Measurements from ENCODE around the gene FOSL2.

Gene FOSL2

DNA sequence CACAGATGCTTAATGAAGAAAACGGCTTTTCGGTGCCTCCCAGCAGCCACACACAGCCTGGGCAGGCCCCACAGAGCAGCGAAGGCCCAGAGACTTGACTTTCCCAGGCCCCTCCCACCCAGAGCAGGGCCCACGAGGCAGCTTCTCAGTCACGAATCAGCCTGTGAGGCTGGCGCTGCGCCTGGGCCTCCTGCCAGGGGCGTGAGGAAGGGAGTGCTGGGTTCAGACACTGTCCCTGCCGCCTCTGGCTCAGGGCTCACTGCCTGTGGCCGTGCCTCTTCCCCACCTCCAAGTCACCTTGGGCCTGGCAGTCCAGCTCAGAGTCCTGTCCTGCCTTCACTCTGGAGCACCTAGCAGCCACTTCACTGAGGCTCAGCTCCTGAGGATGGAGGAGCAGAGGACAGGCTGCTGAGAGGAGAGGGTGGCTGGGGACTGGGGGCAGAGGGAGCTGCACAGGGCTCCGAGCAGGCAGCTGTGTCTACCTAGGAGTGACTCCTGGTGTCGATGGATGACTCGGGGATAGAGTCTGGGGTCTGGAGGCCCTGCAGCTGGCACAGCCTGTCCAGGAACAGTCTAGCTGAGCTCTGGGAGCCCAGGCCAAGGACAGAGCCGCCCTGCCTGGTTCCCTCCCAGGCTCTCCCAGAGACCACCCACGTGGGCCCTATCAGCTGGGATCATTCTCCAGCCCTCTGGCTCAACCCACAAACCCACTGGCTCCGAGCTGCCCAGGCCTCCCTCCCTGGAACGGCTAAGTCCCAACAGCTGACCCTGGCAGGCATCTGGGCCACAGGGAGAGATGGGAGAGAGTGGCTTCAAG is 36.4 kb upstream of the FOSL2 start:
- peaks cover 41% of the 10 kb centered on the region for H3K4me1 ChIP-seq (ENCODE audit: control insufficient read depth, insufficient read depth, low read length, poor library complexity, severe bottlenecking)
- H3K27me3 ChIP-seq (replicated peaks; ENCODE audit: control insufficient read depth, insufficient read depth, low read length, poor library complexity, severe bottlenecking) = no peaks in the 10 kb centered on the region
- H3K36me3 ChIP-seq (ENCODE audit: control insufficient read depth, insufficient read depth, low read length) = no peaks in the 10 kb centered on the region
- DNase-seq = peak in 1 of 3 donors; percentile 16
- H3K9me3 ChIP-seq (ENCODE audit: control insufficient read depth, low read length) = no peaks in the 10 kb centered on the region
- no peak overlapping the region for H3K27ac ChIP-seq (ENCODE audit: insufficient read depth, low read length, poor library complexity, severe bottlenecking)
- no peak overlapping the region for H3K4me3 ChIP-seq (ENCODE audit: insufficient read depth, low read depth, low read length, poor library complexity, severe bottlenecking)

DNA sequence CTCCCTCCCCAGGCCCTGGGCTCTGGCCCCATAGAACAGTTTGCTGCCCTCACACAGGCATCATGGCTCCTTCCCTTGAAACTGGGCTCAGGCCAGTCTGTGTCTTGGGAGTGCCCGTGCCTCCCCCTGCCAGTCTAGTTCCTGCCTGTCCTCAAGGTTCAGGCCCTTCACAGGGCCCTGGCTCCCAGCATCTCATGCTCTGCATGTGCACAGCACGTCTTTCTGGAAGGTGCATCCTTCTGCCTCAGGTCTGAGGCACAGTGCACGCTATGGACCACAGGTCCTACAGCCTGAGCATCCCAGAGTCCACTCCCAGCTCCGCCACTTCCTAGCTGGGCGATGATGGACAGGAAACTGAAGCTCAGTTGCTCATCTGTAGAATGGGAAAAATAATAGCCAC is 35.6 kb upstream of the FOSL2 start:
- no peaks in the 10 kb centered on the region for H3K36me3 ChIP-seq (ENCODE audit: control insufficient read depth, insufficient read depth, low read length)
- no peak for DNase-seq
- H3K9me3 ChIP-seq (ENCODE audit: control insufficient read depth, low read length) = no peaks in the 10 kb centered on the region
- H3K27ac ChIP-seq (ENCODE audit: insufficient read depth, low read length, poor library complexity, severe bottlenecking) = no peak overlapping the region
- H3K4me1 ChIP-seq (ENCODE audit: control insufficient read depth, insufficient read depth, low read length, poor library complexity, severe bottlenecking) = peaks cover 41% of the 10 kb centered on the region
- H3K27me3 ChIP-seq (replicated peaks; ENCODE audit: control insufficient read depth, insufficient read depth, low read length, poor library complexity, severe bottlenecking) = no peaks in the 10 kb centered on the region
- no peak overlapping the region for H3K4me3 ChIP-seq (ENCODE audit: insufficient read depth, low read depth, low read length, poor library complexity, severe bottlenecking)

DNA sequence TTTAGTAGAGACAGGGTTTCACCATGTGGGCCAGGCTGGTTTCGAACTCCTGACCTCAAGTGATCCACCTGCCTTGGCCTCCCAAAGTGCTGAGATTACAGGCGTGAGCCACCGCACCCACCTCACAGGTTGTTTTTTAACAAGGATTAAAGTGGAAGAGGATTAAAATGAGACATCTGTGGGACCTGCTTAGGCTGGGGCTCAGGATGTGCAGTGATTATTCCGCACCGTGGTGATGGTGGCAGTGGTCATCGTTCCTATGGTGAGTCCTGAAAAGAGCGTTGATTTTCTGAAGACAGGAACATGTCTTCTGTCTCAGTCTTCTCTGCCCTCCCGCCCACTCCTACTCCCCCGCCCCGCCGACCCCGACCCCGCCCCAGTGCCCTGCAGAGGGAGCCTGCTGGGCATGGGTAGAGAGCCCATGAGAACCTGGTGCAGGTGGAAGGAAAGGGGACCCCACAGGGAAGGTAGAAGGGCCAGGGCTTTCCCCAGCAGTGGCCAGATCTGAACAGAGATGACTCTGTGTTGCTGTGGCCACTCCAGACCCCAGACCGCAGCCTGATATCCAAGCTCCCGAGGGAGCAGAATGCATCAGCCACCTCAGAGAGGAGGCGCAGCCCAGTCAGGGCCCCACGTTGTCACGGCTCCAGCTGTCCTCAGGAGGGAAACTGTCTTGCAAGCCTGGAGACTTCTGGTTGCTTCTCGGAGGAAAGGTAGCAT is 34.5 kb upstream of the FOSL2 start:
- H3K27me3 ChIP-seq (replicated peaks; ENCODE audit: control insufficient read depth, insufficient read depth, low read length, poor library complexity, severe bottlenecking) = no peaks in the 10 kb centered on the region
- H3K27ac ChIP-seq (ENCODE audit: insufficient read depth, low read length, poor library complexity, severe bottlenecking) = no peak overlapping the region
- H3K36me3 ChIP-seq (ENCODE audit: control insufficient read depth, insufficient read depth, low read length) = no peaks in the 10 kb centered on the region
- no peak overlapping the region for H3K4me3 ChIP-seq (ENCODE audit: insufficient read depth, low read depth, low read length, poor library complexity, severe bottlenecking)
- no peak for DNase-seq
- H3K9me3 ChIP-seq (ENCODE audit: control insufficient read depth, low read length) = no peaks in the 10 kb centered on the region
- peaks cover 41% of the 10 kb centered on the region for H3K4me1 ChIP-seq (ENCODE audit: control insufficient read depth, insufficient read depth, low read length, poor library complexity, severe bottlenecking)

DNA sequence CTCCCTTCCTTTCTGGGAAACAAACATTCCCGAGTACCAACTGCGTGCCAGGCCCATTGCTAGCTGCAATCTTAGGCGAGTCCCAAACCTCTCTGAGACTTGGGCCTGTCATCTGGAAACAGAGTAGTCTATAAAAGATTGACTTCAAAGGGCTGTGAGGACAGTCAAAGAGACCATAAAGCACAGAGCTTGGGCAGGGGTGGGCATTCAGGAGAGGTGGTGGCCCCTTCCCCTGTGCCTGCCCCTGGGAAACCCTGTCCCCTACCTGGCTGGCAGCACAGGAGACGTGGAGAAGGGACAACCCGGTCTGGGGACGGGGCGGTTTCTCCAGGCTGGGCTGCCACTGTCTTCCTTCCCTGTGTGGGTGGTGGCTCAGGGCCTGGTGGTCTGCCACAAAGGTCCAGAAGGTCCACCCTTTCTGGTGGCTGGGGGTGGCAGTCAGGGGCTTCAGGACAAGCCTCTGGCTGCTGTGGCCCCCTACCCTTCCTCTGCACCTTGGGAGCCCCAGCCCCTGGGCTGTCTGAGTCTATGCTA is 33.9 kb upstream of the FOSL2 start:
- peak overlapping the region; percentile 45 for H3K27ac ChIP-seq (ENCODE audit: insufficient read depth, low read length, poor library complexity, severe bottlenecking)
- no peaks in the 10 kb centered on the region for H3K36me3 ChIP-seq (ENCODE audit: control insufficient read depth, insufficient read depth, low read length)
- DNase-seq = no peak

DNA sequence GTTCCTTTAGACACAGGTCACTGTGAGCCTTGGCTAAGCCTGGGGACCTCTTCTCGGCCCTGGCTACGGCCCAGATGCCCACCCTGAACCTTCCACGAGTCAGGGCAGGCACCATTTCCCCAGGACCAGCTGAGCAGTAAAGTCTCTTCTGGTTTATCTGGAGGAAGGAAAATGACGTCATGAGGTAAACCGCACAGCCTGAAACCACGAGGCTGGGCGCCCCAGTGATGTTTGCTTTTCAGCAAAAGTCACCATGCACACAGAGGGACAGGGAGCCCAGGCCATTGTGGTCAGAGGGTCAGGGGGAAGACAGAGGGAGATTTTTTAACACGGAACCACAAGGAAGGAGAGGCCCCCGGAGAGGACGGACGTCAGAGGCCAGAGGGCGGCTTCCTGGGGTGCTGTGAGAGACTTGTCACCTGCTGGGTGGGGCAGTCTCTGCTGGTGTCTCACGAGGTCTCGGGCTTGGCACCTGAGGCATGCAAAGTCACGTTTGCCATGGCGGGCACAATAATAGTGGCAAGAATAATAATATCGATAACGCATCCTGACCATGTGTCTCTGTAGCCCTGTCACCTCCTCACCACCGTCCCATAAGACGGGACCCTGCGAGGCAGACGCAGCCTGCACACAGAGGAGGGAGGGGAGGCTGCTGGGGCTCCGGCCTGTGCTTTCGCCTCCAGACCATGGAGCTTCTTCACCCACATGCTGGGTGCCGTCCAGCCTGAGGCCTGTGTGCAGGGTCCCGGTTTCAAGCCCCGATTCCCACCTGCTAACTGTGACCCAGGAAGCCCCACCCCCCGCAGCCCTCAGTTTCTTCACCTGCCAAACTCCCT is 33.2 kb upstream of the FOSL2 start:
- peak; percentile 80 to 81 (median 80) for DNase-seq
- H3K4me1 ChIP-seq (ENCODE audit: control insufficient read depth, insufficient read depth, low read length, poor library complexity, severe bottlenecking) = peaks cover 50% of the 10 kb centered on the region
- H3K9me3 ChIP-seq (ENCODE audit: control insufficient read depth, low read length) = no peaks in the 10 kb centered on the region
- H3K27ac ChIP-seq (ENCODE audit: insufficient read depth, low read length, poor library complexity, severe bottlenecking) = peak overlapping the region; percentile 45
- H3K36me3 ChIP-seq (ENCODE audit: control insufficient read depth, insufficient read depth, low read length) = no peaks in the 10 kb centered on the region
- H3K27me3 ChIP-seq (replicated peaks; ENCODE audit: control insufficient read depth, insufficient read depth, low read length, poor library complexity, severe bottlenecking) = no peaks in the 10 kb centered on the region
- H3K4me3 ChIP-seq (ENCODE audit: insufficient read depth, low read depth, low read length, poor library complexity, severe bottlenecking) = peak overlapping the region; percentile 26

More for the DNA sequence above, 33.9 kb upstream of the FOSL2 start:
- Histone ChIP-seq H3K4me1 (ENCODE audit: control insufficient read depth, insufficient read depth, low read length, poor library complexity, severe bottlenecking) (peaks cover 46% of the 10 kb centered on the region), H3K9me3 (ENCODE audit: control insufficient read depth, low read length) (no peaks in the 10 kb centered on the region), H3K27me3 (replicated peaks; ENCODE audit: control insufficient read depth, insufficient read depth, low read length, poor library complexity, severe bottlenecking) (no peaks in the 10 kb centered on the region), H3K4me3 (ENCODE audit: insufficient read depth, low read depth, low read length, poor library complexity, severe bottlenecking) (peak overlapping the region; percentile 26)

DNA sequence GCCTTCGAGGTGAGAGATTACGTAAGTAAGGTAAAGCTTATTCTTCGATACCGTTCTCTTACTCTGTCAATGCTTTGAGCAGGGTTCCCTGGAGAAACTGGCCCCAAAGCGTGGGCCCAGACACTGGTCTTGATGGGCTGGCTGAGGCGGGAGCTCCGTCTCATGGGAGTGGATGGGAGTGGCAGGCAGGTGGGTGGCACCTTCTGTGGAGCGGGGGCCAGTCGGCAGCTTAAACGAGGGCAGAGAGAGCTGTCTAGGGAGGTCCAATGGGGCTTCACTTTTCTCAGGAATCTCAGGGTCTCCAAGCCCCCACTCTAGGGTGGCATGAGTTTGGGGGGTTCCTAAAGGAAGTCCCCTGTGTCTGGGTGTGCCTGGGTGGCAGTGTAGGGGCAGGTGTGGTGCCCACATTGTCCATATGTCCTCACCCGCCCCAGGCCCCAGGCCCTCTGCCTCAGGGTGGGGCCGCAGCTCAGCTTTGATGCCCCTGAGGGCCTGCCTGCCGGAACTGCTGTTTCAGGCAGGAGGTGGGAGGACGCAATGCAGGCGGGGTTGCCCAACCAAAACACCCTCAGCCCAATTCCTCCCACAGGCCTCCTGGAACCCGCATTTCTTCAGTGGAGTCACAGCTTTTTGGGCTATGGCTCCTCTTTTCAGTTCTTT is 32.5 kb upstream of the FOSL2 start:
- Histone ChIP-seq H3K4me1 (ENCODE audit: control insufficient read depth, insufficient read depth, low read length, poor library complexity, severe bottlenecking) (peaks cover 57% of the 10 kb centered on the region), H3K27ac (ENCODE audit: insufficient read depth, low read length, poor library complexity, severe bottlenecking) (no peak overlapping the region)
- DNase-seq = no peak

DNA sequence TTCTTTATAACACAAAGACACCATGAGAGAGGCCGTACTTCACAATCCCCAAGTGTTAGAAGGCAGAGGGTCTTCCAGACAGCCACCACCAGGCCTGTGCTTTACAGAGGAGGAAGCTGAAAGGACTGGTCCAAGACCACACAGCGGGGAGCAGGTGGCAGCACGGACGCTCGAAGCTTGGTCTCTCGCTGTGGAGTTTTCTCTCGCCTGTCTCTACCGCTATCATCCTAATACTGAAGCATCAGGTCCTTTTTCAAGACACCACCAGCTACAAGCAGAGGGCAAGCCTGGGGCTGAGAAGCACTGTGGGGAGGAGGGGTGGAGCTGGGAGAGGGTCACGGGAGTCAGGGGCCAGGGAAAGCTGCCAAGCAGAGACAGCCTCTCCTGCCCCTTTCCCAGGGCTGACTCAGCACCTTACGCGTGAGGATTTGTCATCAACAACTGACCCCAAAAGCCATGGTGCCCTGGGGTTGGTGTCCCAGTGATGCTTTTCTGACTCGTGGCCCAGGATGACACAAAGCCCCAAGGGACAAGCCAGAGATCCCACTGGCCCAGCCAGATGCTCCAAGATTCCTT is 31.9 kb upstream of the FOSL2 start:
- peaks cover 61% of the 10 kb centered on the region for H3K4me1 ChIP-seq (ENCODE audit: control insufficient read depth, insufficient read depth, low read length, poor library complexity, severe bottlenecking)
- no peak for DNase-seq
- H3K4me3 ChIP-seq (ENCODE audit: insufficient read depth, low read depth, low read length, poor library complexity, severe bottlenecking) = no peak overlapping the region

More for the DNA sequence above, 32.5 kb upstream of the FOSL2 start:
- H3K4me3 ChIP-seq (ENCODE audit: insufficient read depth, low read depth, low read length, poor library complexity, severe bottlenecking) = no peak overlapping the region
- H3K36me3 ChIP-seq (ENCODE audit: control insufficient read depth, insufficient read depth, low read length) = no peaks in the 10 kb centered on the region
- no peaks in the 10 kb centered on the region for H3K27me3 ChIP-seq (replicated peaks; ENCODE audit: control insufficient read depth, insufficient read depth, low read length, poor library complexity, severe bottlenecking)
- H3K9me3 ChIP-seq (ENCODE audit: control insufficient read depth, low read length) = no peaks in the 10 kb centered on the region

DNA sequence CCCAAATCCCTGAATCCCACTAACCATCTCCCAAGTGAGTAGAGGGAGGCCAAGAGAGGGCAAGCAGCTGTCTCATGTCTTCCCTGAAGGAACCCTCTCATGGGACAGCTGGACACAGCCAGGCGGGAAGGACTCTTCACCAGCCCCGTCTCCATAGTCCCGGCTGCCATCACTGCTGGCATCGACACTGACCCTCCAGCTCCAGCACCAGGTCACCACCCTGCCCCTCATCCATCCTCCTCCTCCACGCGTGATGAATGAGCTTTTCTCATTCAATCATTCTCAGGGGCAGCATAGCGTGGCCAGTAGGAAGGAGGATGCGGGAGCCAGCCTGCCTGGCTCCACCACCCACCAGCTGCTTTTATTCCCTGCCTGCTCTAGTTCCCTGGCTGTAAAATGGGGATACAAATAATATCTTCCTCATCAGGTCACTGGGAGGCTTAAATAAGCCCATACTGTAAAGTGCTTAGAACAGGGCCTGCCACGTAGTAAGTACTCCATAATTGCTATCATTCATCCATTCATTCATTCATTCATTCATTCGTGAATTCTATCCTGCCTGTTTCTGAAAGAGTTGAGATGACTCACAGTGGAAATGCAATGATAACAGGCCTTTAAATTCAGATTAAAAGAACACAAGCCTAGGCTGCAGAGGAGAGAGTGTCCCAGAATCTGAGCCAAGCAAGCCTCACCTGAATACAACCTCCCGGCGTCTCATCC is 30.5 kb upstream of the FOSL2 start:
- Histone ChIP-seq H3K36me3 (ENCODE audit: control insufficient read depth, insufficient read depth, low read length) (no peaks in the 10 kb centered on the region), H3K27me3 (replicated peaks; ENCODE audit: control insufficient read depth, insufficient read depth, low read length, poor library complexity, severe bottlenecking) (no peaks in the 10 kb centered on the region), H3K4me1 (ENCODE audit: control insufficient read depth, insufficient read depth, low read length, poor library complexity, severe bottlenecking) (peaks cover 67% of the 10 kb centered on the region), H3K27ac (ENCODE audit: insufficient read depth, low read length, poor library complexity, severe bottlenecking) (no peak overlapping the region), H3K9me3 (ENCODE audit: control insufficient read depth, low read length) (no peaks in the 10 kb centered on the region), H3K4me3 (ENCODE audit: insufficient read depth, low read depth, low read length, poor library complexity, severe bottlenecking) (no peak overlapping the region)
- DNase-seq = no peak

More for the DNA sequence above, 31.9 kb upstream of the FOSL2 start:
- Histone ChIP-seq H3K36me3 (ENCODE audit: control insufficient read depth, insufficient read depth, low read length) (no peaks in the 10 kb centered on the region), H3K27me3 (replicated peaks; ENCODE audit: control insufficient read depth, insufficient read depth, low read length, poor library complexity, severe bottlenecking) (no peaks in the 10 kb centered on the region), H3K9me3 (ENCODE audit: control insufficient read depth, low read length) (no peaks in the 10 kb centered on the region), H3K27ac (ENCODE audit: insufficient read depth, low read length, poor library complexity, severe bottlenecking) (no peak overlapping the region)

Data from effector memory CD4-positive, alpha-beta T cell (primary cell).